Measurements from ENCODE around the gene LIN54. TPM values are rescaled to one million over a fixed set of nuclear protein-coding genes. Genes with fewer than 3 reads are reported as not detected.

The LIN54 gene
- total RNA-seq, 1 experiment from 2014 or later, result 12.7 TPM

DNA sequence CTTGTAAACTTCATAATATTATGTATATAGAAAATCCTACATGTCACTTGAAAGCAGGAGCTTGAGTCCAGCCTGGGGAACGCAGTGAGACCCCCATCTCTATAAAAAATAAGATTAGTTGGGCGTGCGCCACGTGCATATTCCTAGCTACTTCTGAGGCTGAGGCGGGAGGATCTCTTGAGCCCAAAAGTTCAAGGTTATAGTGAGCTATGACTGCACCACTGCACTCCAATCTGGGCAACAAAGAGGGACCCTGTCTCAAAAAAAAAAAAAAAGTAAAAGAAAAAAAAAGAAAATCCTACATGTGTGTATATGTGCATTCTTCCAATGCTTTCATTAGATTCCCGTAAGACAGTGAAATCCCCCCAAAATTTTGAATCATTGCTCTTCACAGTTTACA is 121.3 kb downstream of the LIN54 start (continued):
- TF ChIP-seq, protein P1, sequence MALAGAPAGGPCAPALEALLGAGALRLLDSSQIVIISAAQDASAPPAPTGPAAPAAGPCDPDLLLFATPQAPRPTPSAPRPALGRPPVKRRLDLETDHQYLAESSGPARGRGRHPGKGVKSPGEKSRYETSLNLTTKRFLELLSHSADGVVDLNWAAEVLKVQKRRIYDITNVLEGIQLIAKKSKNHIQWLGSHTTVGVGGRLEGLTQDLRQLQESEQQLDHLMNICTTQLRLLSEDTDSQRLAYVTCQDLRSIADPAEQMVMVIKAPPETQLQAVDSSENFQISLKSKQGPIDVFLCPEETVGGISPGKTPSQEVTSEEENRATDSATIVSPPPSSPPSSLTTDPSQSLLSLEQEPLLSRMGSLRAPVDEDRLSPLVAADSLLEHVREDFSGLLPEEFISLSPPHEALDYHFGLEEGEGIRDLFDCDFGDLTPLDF (CRISPR knock-in tag; IDR thresholded peaks at IDR 0.05), result no peak
- TF ChIP-seq ZNF416 (CRISPR knock-in tag; IDR thresholded peaks at IDR 0.05) (no peak), GRHL2 (CRISPR knock-in tag; IDR thresholded peaks at IDR 0.05; ENCODE audit: insufficient replicate concordance, severe bottlenecking) (no peak)

DNA sequence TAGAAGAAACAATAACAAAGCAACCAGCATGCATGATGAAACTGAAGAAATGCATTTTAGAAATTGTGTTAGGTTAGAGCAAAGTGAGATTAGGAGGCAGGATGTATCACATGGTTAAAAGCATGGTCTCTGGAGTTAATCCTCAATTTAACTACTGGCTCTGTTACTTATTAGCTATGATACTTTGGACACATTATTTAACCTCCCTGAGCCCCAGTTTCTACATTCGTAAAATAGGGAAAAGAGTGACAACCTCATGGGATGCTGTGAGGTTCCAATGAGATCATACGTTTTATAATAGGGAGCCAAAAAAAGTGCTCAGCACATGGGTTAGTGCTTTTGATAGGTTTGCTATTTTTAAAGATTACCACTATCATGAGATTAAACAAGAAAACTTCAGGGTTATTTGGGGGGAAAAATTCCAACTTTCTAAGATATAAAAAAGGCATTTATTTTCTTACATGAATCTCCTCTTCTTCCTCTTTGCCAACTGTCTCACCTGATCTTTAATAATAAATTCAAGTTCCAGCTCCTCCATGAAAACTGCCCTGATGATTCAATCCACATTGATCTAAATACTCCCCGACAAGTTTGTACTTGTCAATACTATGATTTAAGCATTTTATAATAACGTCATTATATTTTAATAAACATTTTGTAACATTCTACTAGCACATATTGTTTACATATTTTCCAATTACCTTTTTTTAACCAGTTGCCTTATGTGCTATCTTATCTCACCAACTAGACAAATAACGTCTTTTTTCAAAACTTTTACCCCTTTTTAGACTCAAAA is 124.3 kb downstream of the LIN54 start:
- Mint-ChIP-seq H3K4me1 (peaks cover 17% of the 10 kb centered on the region), H3K36me3 (peaks cover 4% of the 10 kb centered on the region), H3K4me3 (no peak overlapping the region), H3K27me3 (ENCODE audit: low read depth) (no peaks in the 10 kb centered on the region), H3K9me3 (no peaks in the 10 kb centered on the region), H3K27ac (no peak overlapping the region)
- CTCF ChIA-PET, result no interaction called here
- no peak for DNase-seq (ENCODE audit: low spot score)
- no peak for ATAC-seq
- POLR2A ChIA-PET, result no interaction called here
- TF ChIP-seq TCF7 (CRISPR knock-in tag; IDR thresholded peaks at IDR 0.05; ENCODE audit: low read depth), result no peak
- no peak for TF ChIP-seq FOXK1 (CRISPR knock-in tag; IDR thresholded peaks at IDR 0.05)
- TF ChIP-seq, protein P1 (CRISPR knock-in tag; IDR thresholded peaks at IDR 0.05), result no peak
- no peak for TF ChIP-seq OVOL2 (CRISPR knock-in tag; IDR thresholded peaks at IDR 0.05; ENCODE audit: borderline replicate concordance)
- no peak for TF ChIP-seq ATF1 (CRISPR knock-in tag; IDR thresholded peaks at IDR 0.05)
- TF ChIP-seq, protein P2, sequence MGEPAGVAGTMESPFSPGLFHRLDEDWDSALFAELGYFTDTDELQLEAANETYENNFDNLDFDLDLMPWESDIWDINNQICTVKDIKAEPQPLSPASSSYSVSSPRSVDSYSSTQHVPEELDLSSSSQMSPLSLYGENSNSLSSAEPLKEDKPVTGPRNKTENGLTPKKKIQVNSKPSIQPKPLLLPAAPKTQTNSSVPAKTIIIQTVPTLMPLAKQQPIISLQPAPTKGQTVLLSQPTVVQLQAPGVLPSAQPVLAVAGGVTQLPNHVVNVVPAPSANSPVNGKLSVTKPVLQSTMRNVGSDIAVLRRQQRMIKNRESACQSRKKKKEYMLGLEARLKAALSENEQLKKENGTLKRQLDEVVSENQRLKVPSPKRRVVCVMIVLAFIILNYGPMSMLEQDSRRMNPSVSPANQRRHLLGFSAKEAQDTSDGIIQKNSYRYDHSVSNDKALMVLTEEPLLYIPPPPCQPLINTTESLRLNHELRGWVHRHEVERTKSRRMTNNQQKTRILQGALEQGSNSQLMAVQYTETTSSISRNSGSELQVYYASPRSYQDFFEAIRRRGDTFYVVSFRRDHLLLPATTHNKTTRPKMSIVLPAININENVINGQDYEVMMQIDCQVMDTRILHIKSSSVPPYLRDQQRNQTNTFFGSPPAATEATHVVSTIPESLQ (CRISPR knock-in tag; IDR thresholded peaks at IDR 0.05), result no peak
- TF ChIP-seq, protein P3, sequence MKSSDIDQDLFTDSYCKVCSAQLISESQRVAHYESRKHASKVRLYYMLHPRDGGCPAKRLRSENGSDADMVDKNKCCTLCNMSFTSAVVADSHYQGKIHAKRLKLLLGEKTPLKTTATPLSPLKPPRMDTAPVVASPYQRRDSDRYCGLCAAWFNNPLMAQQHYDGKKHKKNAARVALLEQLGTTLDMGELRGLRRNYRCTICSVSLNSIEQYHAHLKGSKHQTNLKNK (CRISPR knock-in tag; IDR thresholded peaks at IDR 0.05), result no peak
- TF ChIP-seq ELF4 (CRISPR knock-in tag; IDR thresholded peaks at IDR 0.05; ENCODE audit: low read depth), result no peak
- no peak for TF ChIP-seq TP53 (CRISPR knock-in tag; IDR thresholded peaks at IDR 0.05)
- TF ChIP-seq, protein P4, sequence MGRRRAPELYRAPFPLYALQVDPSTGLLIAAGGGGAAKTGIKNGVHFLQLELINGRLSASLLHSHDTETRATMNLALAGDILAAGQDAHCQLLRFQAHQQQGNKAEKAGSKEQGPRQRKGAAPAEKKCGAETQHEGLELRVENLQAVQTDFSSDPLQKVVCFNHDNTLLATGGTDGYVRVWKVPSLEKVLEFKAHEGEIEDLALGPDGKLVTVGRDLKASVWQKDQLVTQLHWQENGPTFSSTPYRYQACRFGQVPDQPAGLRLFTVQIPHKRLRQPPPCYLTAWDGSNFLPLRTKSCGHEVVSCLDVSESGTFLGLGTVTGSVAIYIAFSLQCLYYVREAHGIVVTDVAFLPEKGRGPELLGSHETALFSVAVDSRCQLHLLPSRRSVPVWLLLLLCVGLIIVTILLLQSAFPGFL (CRISPR knock-in tag; IDR thresholded peaks at IDR 0.05; ENCODE audit: borderline replicate concordance), result no peak
- no peak for TF ChIP-seq TEAD1 (CRISPR knock-in tag; IDR thresholded peaks at IDR 0.05)
- TF ChIP-seq, protein P5, sequence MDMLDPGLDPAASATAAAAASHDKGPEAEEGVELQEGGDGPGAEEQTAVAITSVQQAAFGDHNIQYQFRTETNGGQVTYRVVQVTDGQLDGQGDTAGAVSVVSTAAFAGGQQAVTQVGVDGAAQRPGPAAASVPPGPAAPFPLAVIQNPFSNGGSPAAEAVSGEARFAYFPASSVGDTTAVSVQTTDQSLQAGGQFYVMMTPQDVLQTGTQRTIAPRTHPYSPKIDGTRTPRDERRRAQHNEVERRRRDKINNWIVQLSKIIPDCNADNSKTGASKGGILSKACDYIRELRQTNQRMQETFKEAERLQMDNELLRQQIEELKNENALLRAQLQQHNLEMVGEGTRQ (CRISPR knock-in tag; IDR thresholded peaks at IDR 0.05), result no peak
- TF ChIP-seq, protein P6, sequence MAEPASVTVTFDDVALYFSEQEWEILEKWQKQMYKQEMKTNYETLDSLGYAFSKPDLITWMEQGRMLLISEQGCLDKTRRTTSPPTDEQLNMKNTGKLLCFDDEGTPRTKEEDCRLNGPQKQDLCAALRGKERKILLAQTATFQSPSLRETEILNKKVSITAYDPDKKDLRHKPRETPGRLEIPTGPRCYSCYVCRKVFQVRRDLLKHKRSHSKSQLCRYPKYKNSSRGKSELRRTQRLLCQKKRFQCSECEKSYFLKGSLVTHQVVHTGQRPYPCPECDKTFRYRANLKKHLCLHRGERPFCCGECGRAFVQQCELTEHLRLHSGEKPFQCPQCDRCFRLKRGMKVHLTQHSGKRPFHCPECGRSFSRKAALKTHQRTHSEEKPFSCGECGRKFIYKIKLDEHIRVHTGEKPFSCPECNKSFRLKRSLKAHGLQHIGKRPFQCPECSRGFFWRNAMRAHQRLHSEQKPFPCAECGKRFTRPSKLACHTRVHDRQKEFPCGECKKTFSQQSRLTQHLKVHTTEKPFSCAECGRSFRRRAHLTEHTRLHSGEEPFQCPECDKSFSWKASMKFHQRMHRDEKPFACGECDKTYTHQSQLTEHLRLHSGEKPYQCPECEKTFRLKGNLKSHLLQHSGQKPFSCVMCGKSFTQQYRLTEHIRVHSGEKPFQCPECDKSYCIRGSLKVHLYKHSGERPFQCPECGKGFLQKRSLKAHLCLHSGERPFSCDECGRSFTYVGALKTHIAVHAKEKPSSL (CRISPR knock-in tag; conservative IDR thresholded peaks at IDR 0.05), result no peak
- TF ChIP-seq HMGA2 (CRISPR knock-in tag; IDR thresholded peaks at IDR 0.05), result no peak
- no peak for TF ChIP-seq ESRRA (CRISPR knock-in tag; IDR thresholded peaks at IDR 0.05; ENCODE audit: borderline replicate concordance)
- TF ChIP-seq, protein P7, sequence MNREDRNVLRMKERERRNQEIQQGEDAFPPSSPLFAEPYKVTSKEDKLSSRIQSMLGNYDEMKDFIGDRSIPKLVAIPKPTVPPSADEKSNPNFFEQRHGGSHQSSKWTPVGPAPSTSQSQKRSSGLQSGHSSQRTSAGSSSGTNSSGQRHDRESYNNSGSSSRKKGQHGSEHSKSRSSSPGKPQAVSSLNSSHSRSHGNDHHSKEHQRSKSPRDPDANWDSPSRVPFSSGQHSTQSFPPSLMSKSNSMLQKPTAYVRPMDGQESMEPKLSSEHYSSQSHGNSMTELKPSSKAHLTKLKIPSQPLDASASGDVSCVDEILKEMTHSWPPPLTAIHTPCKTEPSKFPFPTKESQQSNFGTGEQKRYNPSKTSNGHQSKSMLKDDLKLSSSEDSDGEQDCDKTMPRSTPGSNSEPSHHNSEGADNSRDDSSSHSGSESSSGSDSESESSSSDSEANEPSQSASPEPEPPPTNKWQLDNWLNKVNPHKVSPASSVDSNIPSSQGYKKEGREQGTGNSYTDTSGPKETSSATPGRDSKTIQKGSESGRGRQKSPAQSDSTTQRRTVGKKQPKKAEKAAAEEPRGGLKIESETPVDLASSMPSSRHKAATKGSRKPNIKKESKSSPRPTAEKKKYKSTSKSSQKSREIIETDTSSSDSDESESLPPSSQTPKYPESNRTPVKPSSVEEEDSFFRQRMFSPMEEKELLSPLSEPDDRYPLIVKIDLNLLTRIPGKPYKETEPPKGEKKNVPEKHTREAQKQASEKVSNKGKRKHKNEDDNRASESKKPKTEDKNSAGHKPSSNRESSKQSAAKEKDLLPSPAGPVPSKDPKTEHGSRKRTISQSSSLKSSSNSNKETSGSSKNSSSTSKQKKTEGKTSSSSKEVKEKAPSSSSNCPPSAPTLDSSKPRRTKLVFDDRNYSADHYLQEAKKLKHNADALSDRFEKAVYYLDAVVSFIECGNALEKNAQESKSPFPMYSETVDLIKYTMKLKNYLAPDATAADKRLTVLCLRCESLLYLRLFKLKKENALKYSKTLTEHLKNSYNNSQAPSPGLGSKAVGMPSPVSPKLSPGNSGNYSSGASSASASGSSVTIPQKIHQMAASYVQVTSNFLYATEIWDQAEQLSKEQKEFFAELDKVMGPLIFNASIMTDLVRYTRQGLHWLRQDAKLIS (CRISPR knock-in tag; IDR thresholded peaks at IDR 0.05; ENCODE audit: borderline replicate concordance), result no peak
- TF ChIP-seq, protein P8, sequence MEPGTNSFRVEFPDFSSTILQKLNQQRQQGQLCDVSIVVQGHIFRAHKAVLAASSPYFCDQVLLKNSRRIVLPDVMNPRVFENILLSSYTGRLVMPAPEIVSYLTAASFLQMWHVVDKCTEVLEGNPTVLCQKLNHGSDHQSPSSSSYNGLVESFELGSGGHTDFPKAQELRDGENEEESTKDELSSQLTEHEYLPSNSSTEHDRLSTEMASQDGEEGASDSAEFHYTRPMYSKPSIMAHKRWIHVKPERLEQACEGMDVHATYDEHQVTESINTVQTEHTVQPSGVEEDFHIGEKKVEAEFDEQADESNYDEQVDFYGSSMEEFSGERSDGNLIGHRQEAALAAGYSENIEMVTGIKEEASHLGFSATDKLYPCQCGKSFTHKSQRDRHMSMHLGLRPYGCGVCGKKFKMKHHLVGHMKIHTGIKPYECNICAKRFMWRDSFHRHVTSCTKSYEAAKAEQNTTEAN (CRISPR knock-in tag; IDR thresholded peaks at IDR 0.05), result no peak
